ENCODE data around the gene RTN4RL2. TPM values are rescaled to one million over a fixed set of nuclear protein-coding genes. Genes with fewer than 3 reads are reported as not detected.
A peak's percentile ranks its signal among the peaks of the same experiment; 100 is the strongest.
"Not testable (repeated sequence)": the region's sequence is repeated elsewhere in the genome, so short reads cannot be mapped to it uniquely, and the experiment has no call there.

RTN4RL2 gene
- total RNA-seq, 1 donor from 2014 or later: 0.53 TPM

DNA sequence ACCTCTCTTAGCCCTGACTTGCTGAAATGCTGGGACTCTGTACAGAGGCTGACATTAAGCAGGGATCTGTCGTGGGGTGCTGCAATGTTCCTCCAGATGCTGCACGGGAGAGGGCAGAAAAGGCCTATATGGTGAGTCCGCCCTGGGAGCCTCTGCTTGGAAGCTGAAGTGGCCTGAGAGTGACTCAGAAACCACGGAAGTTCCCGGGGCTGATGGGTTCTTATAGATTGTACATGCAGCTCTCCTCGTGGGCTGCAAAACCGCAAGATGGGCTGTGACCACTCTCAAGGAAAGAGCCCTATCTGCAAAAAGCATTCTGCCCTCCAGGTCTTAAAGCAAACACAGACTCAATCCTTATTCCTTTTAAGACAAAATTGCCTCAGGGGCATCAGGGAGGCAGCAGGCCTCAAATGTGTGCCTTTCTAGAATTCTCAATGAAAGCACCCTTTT lies 27.6 kb upstream of the RTN4RL2 start:
- DNase-seq (ENCODE audit: low read depth): no peak

- DNase-seq (ENCODE audit: low read depth): peak; percentile 36
Observed at GRCh38 chr11:57434640-57435546, 25.4 kb upstream of the RTN4RL2 start.

- no peak for DNase-seq (ENCODE audit: low read depth)
Observed at GRCh38 chr11:57436031-57436430, 24.3 kb upstream of the RTN4RL2 start.

- DNase-seq (ENCODE audit: low read depth): no peak
Observed at GRCh38 chr11:57438345-57439285, 21.7 kb upstream of the RTN4RL2 start.

- no peak for DNase-seq (ENCODE audit: low read depth)
Observed at GRCh38 chr11:57439786-57440185, 20.5 kb upstream of the RTN4RL2 start.

DNA sequence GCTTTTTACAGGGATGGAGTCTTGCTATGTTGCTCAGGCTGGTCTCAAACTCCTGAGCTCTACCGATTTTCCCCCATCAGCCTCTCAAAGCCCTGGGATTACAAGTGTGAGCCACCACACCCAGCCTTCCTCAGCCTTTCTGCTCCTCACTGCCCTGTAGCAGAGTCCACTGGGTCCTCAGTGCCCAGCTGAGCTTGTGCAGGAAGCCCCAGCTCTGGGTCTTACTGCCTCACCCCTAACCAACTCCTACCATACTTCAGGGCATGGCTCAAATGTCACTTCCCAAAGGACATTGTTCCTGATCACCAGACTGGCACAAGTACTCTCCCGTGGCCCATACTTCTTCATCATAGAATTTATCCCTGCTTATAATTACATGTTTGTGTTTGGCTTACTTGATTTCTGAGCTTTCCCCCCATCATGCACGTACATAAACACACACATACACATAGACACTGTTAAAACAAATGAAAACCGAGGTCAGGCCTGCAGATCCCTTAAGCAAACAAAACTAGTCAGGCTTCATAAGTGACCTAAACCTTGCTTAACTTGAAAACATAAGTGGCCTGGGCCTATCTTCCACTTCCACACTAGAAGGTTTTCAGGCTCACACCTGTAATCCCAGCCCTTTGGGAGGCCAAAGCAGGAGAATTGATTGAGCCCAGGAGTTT lies 19.4 kb upstream of the RTN4RL2 start:
- DNase-seq (ENCODE audit: low read depth): no peak

DNA sequence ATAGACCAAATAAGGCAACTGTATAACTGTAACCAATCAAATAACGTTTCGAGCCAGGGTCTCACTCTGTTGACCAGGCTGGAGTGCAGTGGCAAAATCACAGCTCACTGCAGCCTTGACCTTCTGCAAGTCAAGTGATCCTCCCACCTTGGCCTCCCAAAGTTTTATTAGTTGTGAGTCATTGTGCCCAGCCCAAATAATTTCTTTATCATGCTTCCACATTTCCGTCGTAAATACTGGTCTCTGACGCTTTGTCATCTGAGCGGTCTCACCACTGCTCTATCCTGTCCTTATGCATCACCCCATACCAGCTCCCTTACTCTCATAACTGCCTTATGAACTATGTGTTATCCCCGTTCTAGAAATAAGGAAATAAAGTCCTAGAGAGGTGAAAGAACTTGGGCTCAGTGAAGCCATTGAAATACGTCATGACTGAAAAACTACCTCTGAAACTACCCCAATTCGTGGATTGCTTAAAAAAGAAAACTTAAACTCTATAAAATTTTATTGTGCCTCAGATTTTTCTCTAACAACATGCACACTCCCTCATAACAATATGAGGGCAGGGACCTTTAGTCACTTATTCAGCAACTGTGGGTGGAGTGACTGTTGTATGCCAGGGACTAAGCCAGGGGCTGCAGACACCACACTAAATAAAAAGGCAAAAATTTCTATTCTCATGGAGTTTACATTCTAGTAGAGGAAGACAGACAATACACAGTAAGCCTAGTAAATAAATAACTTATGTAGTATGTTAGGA lies 15.8 kb upstream of the RTN4RL2 start:
- no peak for DNase-seq (ENCODE audit: low read depth)

DNA sequence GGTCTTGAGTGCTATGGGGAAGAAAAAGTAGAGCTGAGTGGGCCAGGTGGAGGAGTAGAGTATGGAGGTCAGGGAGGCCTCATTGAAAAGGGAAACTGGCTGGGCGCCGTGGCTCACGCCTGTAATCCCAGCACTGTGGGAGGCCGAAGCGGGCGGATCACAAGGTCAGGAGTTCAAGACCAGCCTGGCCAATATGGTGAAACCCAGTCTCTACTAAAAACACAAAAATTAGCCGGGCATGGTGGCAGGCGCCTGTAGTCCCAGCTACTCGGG lies 15.3 kb upstream of the RTN4RL2 start:
- not testable (repeated sequence) for DNase-seq (ENCODE audit: low read depth)

GRCh38 chr11:57446055-57446454 lies 14.3 kb upstream of the RTN4RL2 start:
- no peak for DNase-seq (ENCODE audit: low read depth)

DNA sequence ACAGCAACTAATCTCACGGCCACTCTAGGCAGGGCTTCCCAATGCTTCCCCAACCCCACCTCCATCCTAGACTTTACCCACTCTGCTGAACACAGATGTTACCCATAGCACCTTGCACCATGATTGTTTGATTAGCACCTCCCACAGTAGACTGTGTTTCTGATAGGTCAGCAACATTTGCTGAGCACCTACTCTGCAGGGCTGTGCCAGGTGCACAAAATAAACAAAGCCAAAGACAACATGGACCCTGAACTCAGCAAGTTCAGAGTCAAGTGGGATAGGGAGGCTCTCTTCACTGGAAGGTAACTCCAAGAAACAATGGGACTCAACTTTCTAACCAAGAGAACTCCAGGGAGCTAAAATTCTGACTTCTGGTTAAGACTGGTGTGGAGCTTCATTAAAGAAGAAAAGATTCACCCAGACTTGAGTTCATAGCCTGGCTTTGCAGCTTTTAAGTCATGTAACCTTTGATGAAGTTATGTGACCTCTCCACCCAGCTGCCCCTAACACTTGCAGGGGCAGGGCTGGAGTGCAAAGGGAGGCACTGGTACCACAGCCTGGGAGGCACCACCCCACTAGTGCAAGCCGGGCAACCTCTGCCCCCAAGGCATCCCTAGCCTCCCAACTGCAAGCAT lies 6.7 kb upstream of the RTN4RL2 start:
- DNase-seq (ENCODE audit: low read depth): no peak

DNA sequence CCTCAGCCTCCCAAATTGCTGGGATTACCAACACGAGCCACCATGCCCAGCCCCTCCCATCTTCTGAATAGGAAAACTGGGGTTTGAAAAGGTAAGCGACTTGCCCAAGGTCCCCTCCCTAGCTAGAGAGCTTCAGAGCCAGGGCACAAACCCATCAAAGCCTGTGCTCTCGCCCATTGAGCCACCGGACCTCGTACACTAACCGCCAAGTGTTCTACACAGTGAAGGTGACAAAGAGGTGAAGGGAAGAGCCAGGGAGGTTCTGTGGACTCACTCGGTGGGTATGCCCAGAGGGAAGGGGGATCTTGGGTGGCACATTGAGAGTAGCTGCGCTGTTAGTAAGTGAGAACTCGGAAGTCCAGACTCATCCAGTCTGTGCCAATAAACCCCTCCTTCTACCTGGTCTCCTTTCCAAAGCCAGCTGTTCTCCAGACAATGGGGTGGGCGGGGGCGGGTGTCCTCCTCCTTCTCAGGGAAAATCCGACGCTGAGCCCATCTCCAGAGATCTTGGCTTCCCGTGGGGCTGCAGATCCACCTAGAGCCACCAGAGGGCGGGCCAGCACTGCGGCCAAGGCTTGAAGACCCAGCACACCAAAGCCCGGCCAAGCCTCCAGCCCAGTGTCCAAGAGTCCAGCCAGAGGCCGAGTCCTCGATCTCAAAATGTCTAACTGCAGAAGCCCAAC lies 3.2 kb upstream of the RTN4RL2 start:
- peak; percentile 91 for DNase-seq (ENCODE audit: low read depth)

GRCh38 chr11:57457643-57458023 lies 2.7 kb upstream of the RTN4RL2 start:
- DNase-seq (ENCODE audit: low read depth): no peak

DNA sequence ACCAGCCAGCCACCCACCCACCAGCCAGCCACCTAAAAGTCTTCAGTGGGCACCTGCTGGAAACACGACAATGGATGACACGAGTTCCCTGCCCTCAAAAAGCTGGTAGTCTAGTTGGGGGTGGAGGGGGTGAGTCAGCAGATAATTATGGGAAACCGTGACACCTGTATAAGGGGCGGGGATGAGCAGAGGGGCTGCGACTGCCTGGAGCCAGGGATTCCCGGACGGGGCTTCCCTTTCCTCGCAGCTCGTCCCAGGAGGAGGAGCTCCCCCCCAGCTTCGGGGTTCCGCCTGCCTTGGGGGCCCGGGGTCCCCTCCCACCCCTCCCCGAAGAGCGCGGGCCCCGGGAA lies 2.3 kb upstream of the RTN4RL2 start:
- DNase-seq (ENCODE audit: low read depth): peak; percentile 15

GRCh38 chr11:57458410-57459163 lies 1.7 kb upstream of the RTN4RL2 start:
- peak; percentile 53 for DNase-seq (ENCODE audit: low read depth)

GRCh38 chr11:57459164-57460021 lies 935 bp upstream of the RTN4RL2 start:
- DNase-seq (ENCODE audit: low read depth): no peak

- DNase-seq (ENCODE audit: low read depth): no peak
Observed at GRCh38 chr11:57460758-57461749, 726 bp downstream of the RTN4RL2 start.

Measured in myocyte (in vitro differentiated cells).